H1 (cell line): ENCODE data around the gene BUB1B. TPM values are rescaled to one million over a fixed set of nuclear protein-coding genes. Genes with fewer than 3 reads are reported as not detected.

Source experiments
- CTCF ChIA-PET: fragments of 300-600 bp; sonication (Branson Sonifier 250); formaldehyde crosslinking; loops from one replicate; lab custom pipeline; 2021; ENCODE audit not compliant: partially characterized antibody; lab: Charles Lee
- POLR2A ChIA-PET: fragments of 300-600 bp; sonication (Branson Sonifier 250); formaldehyde crosslinking; loops from one replicate; lab custom pipeline; 2021; ENCODE audit warnings: inconsistent platforms; ENCODE audit not compliant: partially characterized antibody; lab: Charles Lee
- DNase-seq, 2 experiments: peaks; one replicate each; pipeline versions ENCODE4 v3.0.0 to v3.0.0-alpha.2; 2010 to 2022; ENCODE audit warnings: low spot score in 2 of 2, low read depth in 1 of 2, mixed read lengths in 1 of 2
- FAIRE-seq: peaks from 2 replicates; lab custom pipeline; 2011; peaks lifted over from hg19 to GRCh38; lab: Jason Lieb, UNC
- H2AFZ ChIP-seq: 2 replicates; pipeline ENCODE4 v1.8.1; 2012; ENCODE audit warnings: low read length, inconsistent platforms
- H2AK5ac ChIP-seq: 2 replicates; pipeline ENCODE4 v1.6.1; 2013; ENCODE audit warnings: low read depth, low read length
- H2BK120ac ChIP-seq: replicated peaks from 2 replicates; pipeline ENCODE3; 2013; ENCODE audit warnings: low read depth, low read length, inconsistent platforms
- H2BK12ac ChIP-seq: 2 replicates; pipeline ENCODE4 v1.6.1; 2013; ENCODE audit warnings: low read depth, low read length
- H2BK15ac ChIP-seq: 2 replicates; pipeline ENCODE4 v1.6.1; 2013; ENCODE audit warnings: low read length
- H2BK20ac ChIP-seq: 2 replicates; pipeline ENCODE4 v1.6.1; 2013; ENCODE audit warnings: low read length
- H2BK5ac ChIP-seq: 2 replicates; pipeline ENCODE4 v1.6.1; 2013; ENCODE audit warnings: low read depth, low read length
- H3K14ac ChIP-seq: 2 replicates; pipeline ENCODE4 v1.6.1; 2013; ENCODE audit warnings: inconsistent platforms; ENCODE audit not compliant: insufficient read length
- H3K18ac ChIP-seq: 2 replicates; pipeline ENCODE4 v1.6.1; 2013; ENCODE audit warnings: low read length; ENCODE audit errors: extremely low read depth
- H3K23ac ChIP-seq: 2 replicates; pipeline ENCODE4 v1.6.1; 2013; ENCODE audit warnings: inconsistent platforms; ENCODE audit not compliant: insufficient read length
- H3K23me2 ChIP-seq: 2 replicates; pipeline ENCODE4 v1.6.1; 2013; ENCODE audit warnings: low read depth, low read length
- H3K27ac ChIP-seq: 2 replicates; pipeline ENCODE4 v1.6.1; 2011; ENCODE audit warnings: low read depth, low read length, inconsistent platforms
- H3K27me3 ChIP-seq, 4 experiments: replicated peaks in 1 of 4; 1 replicate in 1 of 4; 2 replicates in 3 of 4; pipeline versions ENCODE4 v1.6.1 to v1.8.1; 2011 to 2013; ENCODE audit warnings: low read length in 3 of 4, mild to moderate bottlenecking in 3 of 4, inconsistent platforms in 2 of 4, mixed read lengths in 2 of 4, moderate library complexity in 1 of 4; ENCODE audit not compliant: control insufficient read depth in 3 of 4, insufficient read depth in 3 of 4; ENCODE audit errors: extremely low read depth in 1 of 4
- H3K36me3 ChIP-seq, 4 experiments: 2 replicates each; pipeline versions ENCODE4 v1.6.1 to v1.8.1; 2011 to 2013; ENCODE audit warnings: mild to moderate bottlenecking in 4 of 4, low read length in 3 of 4, moderate library complexity in 2 of 4, control low read depth in 1 of 4, inconsistent platforms in 1 of 4; ENCODE audit not compliant: insufficient read depth in 4 of 4, control insufficient read depth in 2 of 4
- H3K4ac ChIP-seq: replicated peaks from 2 replicates; pipeline ENCODE3; 2013; ENCODE audit warnings: low read length, low read depth, mixed read lengths, inconsistent platforms; ENCODE audit not compliant: insufficient read length
- H3K4me1 ChIP-seq, 4 experiments: replicated peaks in 1 of 4; 1 replicate in 1 of 4; 2 replicates in 3 of 4; pipeline versions ENCODE4 v1.6.1 to v1.8.1; 2011 to 2013; ENCODE audit warnings: low read length in 3 of 4, inconsistent platforms in 2 of 4, mixed read lengths in 1 of 4; ENCODE audit not compliant: insufficient read depth in 4 of 4, control insufficient read depth in 3 of 4
- H3K4me2 ChIP-seq, 2 experiments: 2 replicates each; pipeline versions ENCODE4 v1.6.1 to v1.8.1; 2011 to 2013; ENCODE audit warnings: low read depth in 2 of 2, low read length in 2 of 2, control low read depth in 1 of 2, inconsistent platforms in 1 of 2, mild to moderate bottlenecking in 1 of 2; ENCODE audit not compliant: insufficient read depth in 1 of 2
- H3K4me3 ChIP-seq, 4 experiments: fragments of 200-600, 300-600 bp in 1 of 4; sonication (generic), shearing (Covaris generic), sonication (Bioruptor Twin) in 1 of 4; 2 replicates each; pipeline versions ENCODE4 v1.5.1 to v1.8.1; 2011 to 2016; ENCODE audit warnings: low read length in 4 of 4, low read depth in 3 of 4, control low read depth in 2 of 4, inconsistent platforms in 2 of 4, mild to moderate bottlenecking in 2 of 4, mixed read lengths in 1 of 4, moderate library complexity in 1 of 4; ENCODE audit not compliant: insufficient read depth in 2 of 4; ENCODE audit errors: extremely low read depth in 1 of 4
- H3K56ac ChIP-seq: replicated peaks from 2 replicates; pipeline ENCODE3; 2013; ENCODE audit warnings: low read depth, mild to moderate bottlenecking, mixed read lengths, low read length, inconsistent platforms; ENCODE audit not compliant: insufficient read length
- H3K79me1 ChIP-seq: 2 replicates; pipeline ENCODE4 v1.6.1; 2013; ENCODE audit warnings: low read depth, low read length, control low read depth
- H3K79me2 ChIP-seq, 2 experiments: 2 replicates each; pipeline versions ENCODE4 v1.6.1 to v1.8.1; 2012 to 2013; ENCODE audit warnings: low read length in 2 of 2, mild to moderate bottlenecking in 2 of 2, inconsistent platforms in 1 of 2; ENCODE audit not compliant: insufficient read depth in 2 of 2, control insufficient read depth in 1 of 2
- H3K9ac ChIP-seq, 4 experiments: replicated peaks in 1 of 4; 1 replicate in 1 of 4; 2 replicates in 3 of 4; pipeline versions ENCODE4 v1.6.1 to v1.8.1; 2011 to 2013; ENCODE audit warnings: low read depth in 3 of 4, low read length in 3 of 4, control low read depth in 2 of 4, mild to moderate bottlenecking in 2 of 4, moderate library complexity in 2 of 4, inconsistent platforms in 1 of 4; ENCODE audit errors: extremely low read depth in 1 of 4
- H3K9me3 ChIP-seq, 2 experiments: 2 replicates each; pipeline versions ENCODE4 v1.6.1 to v1.8.1; 2012 to 2013; ENCODE audit warnings: mild to moderate bottlenecking in 2 of 2, moderate library complexity in 2 of 2, control low read depth in 1 of 2, inconsistent platforms in 1 of 2, low read depth in 1 of 2, low read length in 1 of 2, mixed read lengths in 1 of 2; ENCODE audit not compliant: insufficient read depth in 2 of 2
- H4K20me1 ChIP-seq, 2 experiments: replicated peaks in 1 of 2; 2 replicates each; pipeline versions ENCODE3 to v1.8.1; 2011 to 2013; ENCODE audit warnings: inconsistent platforms in 2 of 2, low read length in 2 of 2, mild to moderate bottlenecking in 1 of 2; ENCODE audit not compliant: insufficient read depth in 2 of 2, control insufficient read depth in 1 of 2
- H4K5ac ChIP-seq: 2 replicates; pipeline ENCODE4 v1.6.1; 2013; ENCODE audit warnings: low read length, low read depth, mixed read lengths, inconsistent platforms; ENCODE audit not compliant: insufficient read length
- H4K8ac ChIP-seq: 2 replicates; pipeline ENCODE4 v1.8.0; 2013; ENCODE audit warnings: mild to moderate bottlenecking, moderate library complexity, low read length, inconsistent platforms; ENCODE audit not compliant: insufficient read depth; ENCODE audit errors: extremely low read depth
- H4K91ac ChIP-seq: replicated peaks from 2 replicates; pipeline ENCODE3; 2013; ENCODE audit warnings: low read length, mixed read lengths, inconsistent platforms; ENCODE audit not compliant: insufficient read length
- CBX8 ChIP-seq: fragments of 300-800, 300-1000 bp; sonication (generic); IDR thresholded peaks from 2 replicates; pipeline ENCODE4 v1.7.1; 2016; ENCODE audit warnings: low read depth, low read length, borderline replicate concordance
- CHD1 ChIP-seq: IDR thresholded peaks from 2 replicates; pipeline ENCODE4 v1.6.1; 2012; ENCODE audit warnings: low read depth, low read length, improper control_type of control experiment
- CHD2 ChIP-seq: IDR thresholded peaks from 2 replicates; pipeline ENCODE4 v1.6.1; 2012; ENCODE audit warnings: low read length, improper control_type of control experiment
- EGR1 ChIP-seq: IDR thresholded peaks from 2 replicates; pipeline ENCODE4 v1.6.1; 2011; ENCODE audit warnings: low read depth, low read length, borderline replicate concordance
- GABPA ChIP-seq: IDR thresholded peaks from 2 replicates; pipeline ENCODE4 v1.6.1; 2011; ENCODE audit warnings: mild to moderate bottlenecking, low read length, moderate library complexity, borderline replicate concordance; ENCODE audit not compliant: insufficient read depth
- NRF1 ChIP-seq: IDR thresholded peaks from 2 replicates; pipeline ENCODE4 v1.6.1; 2011; ENCODE audit warnings: mild to moderate bottlenecking, low read depth, low read length, improper control_type of control experiment
- RFX5 ChIP-seq: IDR thresholded peaks from 2 replicates; pipeline ENCODE4 v1.6.1; 2011; ENCODE audit warnings: low read depth, low read length, improper control_type of control experiment, borderline replicate concordance
- SP2 ChIP-seq: IDR thresholded peaks from 2 replicates; pipeline ENCODE4 v1.6.1; 2012; ENCODE audit warnings: mild to moderate bottlenecking, low read length, inconsistent platforms
- SRF ChIP-seq: IDR thresholded peaks from 2 replicates; pipeline ENCODE4 v1.6.1; 2011; ENCODE audit warnings: mild to moderate bottlenecking, low read depth, low read length, moderate library complexity
- TAF7 ChIP-seq: optimal IDR thresholded peaks from 2 replicates; pipeline ENCODE3; 2011; ENCODE audit warnings: low read depth, mild to moderate bottlenecking, inconsistent platforms, low read length, moderate library complexity, borderline replicate concordance
- polyA plus RNA-seq, 7 experiments: library from polyadenylated mRNA; depleted of rRNA in 3 of 7; stranded (reverse) in 5 of 7; unstranded in 2 of 7; fragments of >200 nt in 5 of 7; fragments of 200-250 nt in 2 of 7; gene quantifications; 1 replicate in 5 of 7; 2 replicates in 1 of 7; 4 replicates in 1 of 7; pipeline versions ENCODE4 v1.2.1 to v1.2.3, GENCODE V29; 2011 to 2013; ENCODE audit warnings: missing spikeins in 2 of 7, mixed read lengths in 2 of 7
- total RNA-seq: library from RNA; stranded (reverse); fragmentation: NEBNext Ultra II Directional; extraction: Animal tissue kit (Norgen Biotek cat#: 25700); gene quantifications from 2 replicates; pipeline ENCODE4 v1.2.1, GENCODE V29; 2021
- TF ChIP-seq, protein P1 (sequence below): IDR thresholded peaks from 2 replicates; pipeline ENCODE4 v1.6.1; 2012; ENCODE audit warnings: inconsistent platforms
- TF ChIP-seq, protein P2 (sequence below): IDR thresholded peaks from 2 replicates; pipeline ENCODE4 v1.6.1; 2011; ENCODE audit warnings: low read length, improper control_type of control experiment

The BUB1B gene
- total and polyA plus RNA-seq, 2 of the 8 experiments (the other 6 are each of a cell fraction or from before 2014, with no cell fraction given), result 48.9 to 144 TPM

DNA sequence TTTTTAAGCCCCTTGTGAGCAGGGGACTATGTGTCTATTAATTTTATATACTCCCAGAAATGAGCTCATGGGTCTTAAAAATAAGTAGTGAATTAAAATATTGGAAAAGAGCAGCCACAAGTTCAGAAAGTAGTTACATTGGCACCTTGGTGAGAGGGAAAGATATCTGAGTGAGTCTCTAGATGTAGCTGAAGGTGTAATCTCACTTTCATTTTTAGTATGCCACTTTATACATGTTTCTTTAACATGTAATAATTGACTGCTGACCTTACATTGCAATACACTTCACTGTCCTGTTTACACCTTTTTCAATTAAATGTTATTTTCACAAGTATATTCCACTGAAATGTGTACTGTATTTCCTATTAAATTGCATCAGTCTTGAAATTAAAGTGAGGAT lies 65.9 kb downstream of the BUB1B start:
- no peak for DNase-seq
- no peak overlapping the region for H2BK120ac ChIP-seq
- H3K4me2 ChIP-seq, result no peak overlapping the region
- peaks cover 0 to 2% of the 10 kb centered on the region in 2 experiments for H4K20me1 ChIP-seq
- peaks cover 13 to 53% (median 24%) of the 10 kb centered on the region in 4 experiments for H3K36me3 ChIP-seq
- TF ChIP-seq, protein P1, sequence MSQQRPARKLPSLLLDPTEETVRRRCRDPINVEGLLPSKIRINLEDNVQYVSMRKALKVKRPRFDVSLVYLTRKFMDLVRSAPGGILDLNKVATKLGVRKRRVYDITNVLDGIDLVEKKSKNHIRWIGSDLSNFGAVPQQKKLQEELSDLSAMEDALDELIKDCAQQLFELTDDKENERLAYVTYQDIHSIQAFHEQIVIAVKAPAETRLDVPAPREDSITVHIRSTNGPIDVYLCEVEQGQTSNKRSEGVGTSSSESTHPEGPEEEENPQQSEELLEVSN, result no peak
- TF ChIP-seq TAF7 (no peak), CBX8 (no peak), CHD1 (no peak), NRF1 (no peak), RFX5 (no peak), SRF (no peak), SP2 (no peak), EGR1 (no peak), GABPA (no peak), CHD2 (no peak)
- TF ChIP-seq, protein P2, sequence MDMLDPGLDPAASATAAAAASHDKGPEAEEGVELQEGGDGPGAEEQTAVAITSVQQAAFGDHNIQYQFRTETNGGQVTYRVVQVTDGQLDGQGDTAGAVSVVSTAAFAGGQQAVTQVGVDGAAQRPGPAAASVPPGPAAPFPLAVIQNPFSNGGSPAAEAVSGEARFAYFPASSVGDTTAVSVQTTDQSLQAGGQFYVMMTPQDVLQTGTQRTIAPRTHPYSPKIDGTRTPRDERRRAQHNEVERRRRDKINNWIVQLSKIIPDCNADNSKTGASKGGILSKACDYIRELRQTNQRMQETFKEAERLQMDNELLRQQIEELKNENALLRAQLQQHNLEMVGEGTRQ, result no peak
- H2BK15ac ChIP-seq, result no peak overlapping the region
- H2AFZ ChIP-seq, result no peak overlapping the region
- no peaks in the 10 kb centered on the region for H3K23me2 ChIP-seq
- no peak overlapping the region for H3K4ac ChIP-seq
- H3K23ac ChIP-seq, result no peak overlapping the region
- H2BK12ac ChIP-seq, result no peak overlapping the region
- H4K8ac ChIP-seq, result no peak overlapping the region
- H3K79me2 ChIP-seq, result no peaks in the 10 kb centered on the region
- no peak overlapping the region for H2BK5ac ChIP-seq
- no peaks in the 10 kb centered on the region; the same call in 1 of the 2 replicates for H3K79me1 ChIP-seq
- H3K4me3 ChIP-seq, result no peak overlapping the region
- no peaks in the 10 kb centered on the region for H3K4me1 ChIP-seq
- H3K27ac ChIP-seq, result no peak overlapping the region
- H2AK5ac ChIP-seq, result no peak overlapping the region
- no peak overlapping the region for H3K14ac ChIP-seq
- POLR2A ChIA-PET, result interaction anchor here (0.9 to 3.0 kb wide), 9 partner anchors 13 to 51 kb away, joined by 3 to 11 read pairs (median 3); partner anchors contain the start of gene PAK6
- H3K18ac ChIP-seq, result no peak overlapping the region
- no peak overlapping the region for H3K9ac ChIP-seq
- no peak for FAIRE-seq
- H3K56ac ChIP-seq, result no peak overlapping the region
- CTCF ChIA-PET, result interaction anchor here (0.7 to 46.3 kb wide), 9 partner anchors 9 to 181 kb away, joined by 3 to 1340 read pairs (median 5); no protein-coding TSS in a partner anchor
- no peak overlapping the region for H4K91ac ChIP-seq
- H3K27me3 ChIP-seq, result no peaks in the 10 kb centered on the region
- no peaks in the 10 kb centered on the region for H3K9me3 ChIP-seq
- H4K5ac ChIP-seq, result no peak overlapping the region
- no peak overlapping the region for H2BK20ac ChIP-seq
